HG03354 (cell line): ENCODE data around the gene TMA16.
A peak's percentile ranks its signal among the peaks of the same experiment; 100 is the strongest.

Experiments
- ATAC-seq: cut with Tn5 transposase; IDR thresholded peaks from one replicate; pipeline ENCODE4 v1.9.1; 2021; ENCODE audit warnings: mild to moderate bottlenecking; ENCODE audit not compliant: unreplicated experiment, poor library complexity, severe bottlenecking

The TMA16 gene

DNA sequence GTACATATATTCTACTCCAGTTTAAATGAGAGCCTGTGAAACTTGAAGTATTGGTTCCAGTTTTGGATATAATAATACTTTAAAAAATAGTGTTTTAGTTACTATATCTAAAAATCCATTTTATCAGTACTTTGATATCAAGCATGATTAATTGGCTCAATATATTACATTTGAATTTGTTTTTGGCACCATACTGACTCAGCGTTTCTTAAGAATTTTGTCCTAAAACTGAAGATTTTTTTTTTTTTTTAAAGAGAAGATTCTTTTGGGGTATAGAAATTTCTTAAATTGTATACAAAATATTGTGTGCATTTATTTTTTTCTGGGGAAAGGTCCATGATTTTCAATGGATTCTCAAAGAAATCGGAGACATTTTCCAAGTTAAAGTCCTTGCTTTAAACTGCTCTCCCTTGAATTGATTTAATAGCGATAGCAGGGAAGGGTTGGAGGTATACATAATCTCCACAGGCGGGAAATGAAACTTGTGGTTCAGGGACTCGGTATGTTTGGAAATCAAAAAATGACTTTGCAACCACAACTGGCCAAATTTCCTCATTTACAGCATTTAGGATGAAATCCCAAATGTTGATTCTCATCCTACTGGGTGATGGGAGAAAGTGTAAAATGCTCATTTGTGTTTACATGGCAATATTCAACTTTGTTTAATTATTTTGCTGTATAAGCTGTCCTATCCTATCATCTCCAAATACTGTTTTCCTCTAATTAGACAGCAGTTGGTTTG lies 62.3 kb downstream of the TMA16 start:
- no peak for ATAC-seq

DNA sequence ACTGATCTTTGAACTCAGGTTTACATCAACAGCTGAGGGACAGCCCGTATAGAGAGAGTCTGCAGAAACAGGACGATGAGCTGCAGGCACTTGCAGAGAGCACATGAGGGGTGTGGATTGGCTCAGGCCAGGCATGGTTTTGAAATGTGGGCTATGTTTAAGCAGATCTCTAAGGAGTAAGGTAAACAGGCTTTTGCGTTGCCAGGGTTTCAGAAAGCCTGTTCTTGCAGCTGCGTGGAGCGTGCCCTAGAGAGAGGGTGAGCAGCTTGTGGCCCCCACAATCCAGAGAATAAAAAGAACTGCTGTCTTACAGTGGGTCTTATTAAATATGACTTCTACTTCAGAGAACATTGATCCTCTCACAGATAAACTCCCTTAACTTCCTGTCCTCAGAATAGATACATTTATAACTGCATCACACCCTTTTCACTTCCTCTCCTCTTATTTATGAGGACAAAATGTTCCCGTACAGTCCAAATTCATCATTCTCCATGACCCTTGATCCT lies 64.1 kb downstream of the TMA16 start:
- peak; percentile 82 for ATAC-seq

DNA sequence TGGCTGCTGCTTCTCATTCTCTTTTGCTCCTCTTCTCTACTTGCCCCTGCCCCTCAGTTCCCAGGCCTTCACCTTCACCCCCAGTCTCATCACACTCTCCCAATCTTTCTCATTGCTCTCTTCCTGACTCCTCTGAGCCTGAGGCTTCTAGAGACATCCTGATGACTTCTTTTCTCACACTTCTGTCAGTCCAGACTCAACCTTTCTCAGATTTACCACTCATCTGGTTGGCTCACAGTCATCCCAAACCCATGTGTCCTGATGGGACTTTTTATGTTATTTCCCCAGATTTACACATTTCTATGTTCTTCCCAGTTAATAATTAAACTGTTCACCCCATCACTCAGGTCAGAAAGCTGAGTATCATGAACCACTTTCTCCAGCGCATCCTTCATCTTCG lies 68.0 kb downstream of the TMA16 start:
- no peak for ATAC-seq

DNA sequence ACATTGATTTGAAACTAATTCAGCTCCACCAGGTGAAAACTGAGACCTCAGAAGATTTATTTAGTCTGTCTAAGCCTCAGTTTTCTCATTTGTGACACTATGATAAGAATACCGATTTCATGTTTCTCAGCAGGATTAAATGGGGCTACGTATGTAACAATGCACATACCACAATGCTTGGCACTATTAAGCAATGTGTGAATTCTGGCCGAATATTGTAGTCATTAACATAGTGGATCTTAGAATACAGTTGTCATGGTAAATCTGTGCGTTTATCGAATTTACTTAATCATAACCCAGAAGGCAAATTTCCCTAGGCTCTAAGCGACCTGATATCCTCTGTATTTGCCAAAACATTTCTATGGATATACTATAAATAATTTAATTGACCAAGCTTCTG lies 69.1 kb downstream of the TMA16 start:
- no peak for ATAC-seq

DNA sequence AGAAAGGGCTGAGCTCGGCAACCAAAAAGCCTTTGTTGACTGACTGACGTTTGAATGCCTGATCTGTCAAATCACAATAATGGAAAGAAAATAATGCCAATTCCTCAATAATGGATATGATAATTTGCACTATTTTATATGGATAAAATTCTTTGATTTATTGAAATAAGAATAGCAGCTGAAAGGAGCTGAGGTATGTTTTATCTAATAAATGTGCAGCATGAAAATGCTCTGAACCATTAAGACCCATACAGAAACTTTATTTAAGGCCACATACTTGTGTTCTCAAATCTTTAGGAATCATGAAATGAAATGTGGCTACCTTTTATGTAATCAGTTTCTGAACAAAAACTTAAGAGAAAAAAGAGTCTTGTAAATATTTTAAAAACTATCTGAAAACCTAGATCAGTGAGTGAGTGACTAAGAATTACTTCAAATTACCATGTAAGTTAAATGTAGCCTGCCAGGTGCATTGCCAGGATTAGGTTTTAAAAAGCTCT lies 69.8 kb downstream of the TMA16 start:
- no peak for ATAC-seq

DNA sequence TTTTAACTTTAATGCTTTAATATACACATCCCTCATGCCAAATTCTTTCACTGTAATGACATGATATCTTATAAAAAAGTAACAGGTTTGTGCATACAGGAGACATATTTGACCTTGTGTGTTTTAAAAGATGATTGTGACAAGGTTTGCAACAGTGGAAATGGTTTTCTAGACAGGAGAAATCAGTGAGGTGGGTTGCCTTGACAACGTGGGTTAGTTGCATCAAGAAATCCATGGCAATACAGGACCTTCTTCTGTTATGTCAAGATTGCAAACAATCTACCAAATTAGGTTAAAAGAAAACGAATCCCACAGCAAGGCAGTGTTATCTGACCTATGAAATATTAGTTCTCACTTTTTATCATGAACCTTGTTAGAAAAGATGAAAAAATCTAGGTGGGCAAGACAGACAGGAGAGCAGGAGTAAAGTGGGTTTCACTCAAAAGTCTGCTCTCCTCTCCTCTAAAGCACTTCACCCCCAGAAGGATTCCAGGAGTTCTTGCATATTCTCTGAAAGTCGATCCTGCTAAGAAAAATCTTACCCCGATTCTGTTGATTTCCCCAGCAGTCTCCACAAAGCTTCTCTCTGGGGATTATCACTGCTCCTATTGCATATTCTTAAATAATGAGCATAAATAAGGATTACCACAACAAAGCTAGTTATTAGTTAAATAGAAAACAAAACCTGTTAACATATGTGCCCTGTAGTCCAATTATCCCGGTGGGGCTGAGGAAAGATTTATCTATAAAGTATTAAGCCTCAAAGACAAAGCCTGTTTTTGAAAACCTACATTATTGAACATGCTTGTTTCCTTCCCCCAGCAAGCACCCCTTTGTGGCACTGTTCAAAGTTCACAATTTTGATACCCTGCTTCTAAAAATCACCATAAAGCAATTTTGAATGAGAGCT lies 71.0 kb downstream of the TMA16 start:
- ATAC-seq, result no peak

DNA sequence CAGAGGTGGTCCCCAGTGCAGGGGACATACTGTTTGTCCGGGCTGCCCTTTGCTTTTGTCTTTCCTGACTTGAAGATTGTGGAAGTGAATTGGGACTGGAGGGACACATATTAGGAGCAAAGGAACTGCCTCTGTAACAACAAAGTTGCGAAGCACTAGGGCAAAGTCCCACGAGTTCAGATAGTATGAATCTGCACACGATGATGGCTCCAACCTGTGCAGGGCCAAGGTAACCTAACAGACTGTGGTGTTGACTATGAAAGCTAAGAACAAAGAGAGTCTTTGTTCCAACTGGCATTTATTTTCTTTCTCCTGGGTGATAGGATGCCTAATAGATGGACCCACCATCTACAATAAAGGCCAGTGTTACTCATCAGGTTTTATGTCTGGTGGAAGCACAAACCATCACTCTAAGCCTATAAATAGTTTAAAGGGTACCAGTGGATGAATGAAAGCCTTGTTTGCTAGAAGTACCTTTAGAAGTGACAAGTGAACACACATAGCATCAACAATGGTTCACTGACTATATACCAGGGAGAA lies 71.8 kb downstream of the TMA16 start:
- no peak for ATAC-seq

DNA sequence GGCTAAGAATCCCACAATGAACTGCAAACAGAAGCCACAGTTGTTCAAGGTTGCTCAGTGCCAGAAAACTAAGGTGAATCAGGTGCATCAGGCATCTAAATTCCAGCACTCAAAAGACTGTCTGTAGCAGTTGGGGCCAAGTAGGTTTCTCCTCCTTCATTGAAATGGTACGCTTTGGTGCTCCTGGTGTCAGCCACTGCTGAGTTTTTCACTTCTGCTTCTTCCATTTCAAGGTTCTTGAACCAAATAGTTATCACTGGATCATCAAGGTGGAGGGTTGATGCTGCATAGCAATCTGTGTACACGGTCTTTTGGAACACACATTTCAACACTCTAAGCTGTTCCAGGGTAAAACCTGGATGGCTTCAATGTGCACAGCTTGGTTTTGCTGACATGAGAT lies 74.4 kb downstream of the TMA16 start:
- peak; percentile 93 for ATAC-seq
